OCI-LY3 (cell line): ENCODE results near the gene UGT3A1.
"Not testable (repeated sequence)": the region's sequence is repeated elsewhere in the genome, so short reads cannot be mapped to it uniquely, and the experiment has no call there.

Experiments used
- H2AFZ ChIP-seq: fragments of 200-600, 300-600 bp; shearing (Covaris generic); 2 replicates; pipeline ENCODE4 v1.6.0; 2014; ENCODE audit warnings: antibody characterized with exemption, low read depth, low read length
- H3K27ac ChIP-seq: fragments of 200-600, 300-600 bp; sonication (generic); 2 replicates; pipeline ENCODE4 v1.5.1; 2014; ENCODE audit warnings: mild to moderate bottlenecking, low read length, moderate library complexity, mixed read lengths
- H3K27me3 ChIP-seq: fragments of 200-600, 300-600 bp; sonication (generic); 2 replicates; pipeline ENCODE4 v1.6.1; 2014; ENCODE audit warnings: low read depth, low read length, mixed read lengths
- H3K36me3 ChIP-seq: fragments of 200-600, 300-600 bp; sonication (generic); replicated peaks from 2 replicates; pipeline ENCODE3; 2014; ENCODE audit warnings: low read depth, low read length, mixed read lengths
- H3K4me1 ChIP-seq: fragments of 300-600, 200-600 bp; sonication (generic); 2 replicates; pipeline ENCODE4 v1.6.1; 2014; ENCODE audit warnings: low read length, mixed read lengths
- H3K4me2 ChIP-seq: fragments of 200-600, 300-600 bp; sonication (generic); 2 replicates; pipeline ENCODE4 v1.6.1; 2014; ENCODE audit warnings: low read length, mixed read lengths
- H3K4me3 ChIP-seq: fragments of 300-600, 200-600 bp; sonication (generic); 2 replicates; pipeline ENCODE4 v1.5.1; 2014; ENCODE audit warnings: antibody characterized with exemption, mild to moderate bottlenecking, low read length, moderate library complexity
- H3K79me2 ChIP-seq: fragments of 300-600, 200-600 bp; shearing (Covaris generic); 2 replicates; pipeline ENCODE4 v1.6.1; 2014; ENCODE audit warnings: mild to moderate bottlenecking, low read length, mixed read lengths
- H3K9ac ChIP-seq: fragments of 300-600, 200-600 bp; shearing (Covaris generic); 2 replicates; pipeline ENCODE4 v1.6.0; 2014; ENCODE audit warnings: mild to moderate bottlenecking, low read length, moderate library complexity
- H3K9me3 ChIP-seq: fragments of 200-600, 300-600 bp; shearing (Covaris generic); 2 replicates; pipeline ENCODE4 v1.6.1; 2014; ENCODE audit warnings: low read length, mixed read lengths; ENCODE audit not compliant: insufficient read depth
- H4K20me1 ChIP-seq: fragments of 200-600, 300-600 bp; sonication (generic); 2 replicates; pipeline ENCODE4 v1.6.1; 2016; ENCODE audit warnings: low read length, mixed read lengths; ENCODE audit not compliant: insufficient read depth
- CTCF ChIP-seq: fragments of 200-600, 300-600 bp; sonication (generic); IDR thresholded peaks from 2 replicates; pipeline ENCODE4 v1.5.1; 2014; ENCODE audit warnings: antibody characterized with exemption, low read length, low read depth
- EZH2phosphoT487 ChIP-seq: fragments of 200-600 bp; shearing (Covaris generic); IDR thresholded peaks from 2 replicates; pipeline ENCODE4 v1.6.1; 2018; ENCODE audit warnings: antibody characterized with exemption, mixed run types, low read depth

UGT3A1 gene

DNA sequence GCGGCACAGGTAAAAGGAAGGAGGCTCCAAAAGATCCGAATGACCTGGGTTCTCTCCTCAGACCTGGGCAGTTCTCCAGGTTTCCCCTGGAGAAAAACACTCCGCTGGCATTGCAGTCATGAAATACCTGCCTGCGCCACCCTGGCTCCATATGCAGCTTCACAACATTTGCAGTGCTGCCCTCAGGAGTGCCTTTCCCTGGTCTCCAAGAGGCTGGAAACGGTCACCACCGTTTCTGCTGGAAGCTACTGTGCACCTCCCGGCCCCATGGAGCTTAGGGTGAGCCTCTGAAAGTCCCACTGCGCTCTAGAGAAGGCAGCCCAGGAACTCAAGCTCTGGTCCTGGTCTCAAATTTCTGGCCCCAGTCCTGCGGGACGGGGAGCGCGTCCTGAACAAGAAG lies 670 bp downstream of the UGT3A1 start:
- H3K36me3 ChIP-seq = no peaks in the 10 kb centered on the region
- no peaks in the 10 kb centered on the region for H3K27me3 ChIP-seq
- H3K79me2 ChIP-seq = no peaks in the 10 kb centered on the region
- H3K4me3 ChIP-seq = no peak overlapping the region
- no peaks in the 10 kb centered on the region for H3K9me3 ChIP-seq
- TF ChIP-seq EZH2phosphoT487 = no peak
- TF ChIP-seq CTCF = no peak
- H3K27ac ChIP-seq = no peak overlapping the region
- H3K4me1 ChIP-seq = no peaks in the 10 kb centered on the region
- H4K20me1 ChIP-seq = no peaks in the 10 kb centered on the region
- H3K9ac ChIP-seq = no peak overlapping the region
- no peak overlapping the region for H3K4me2 ChIP-seq
- no peak overlapping the region for H2AFZ ChIP-seq

GRCh38 chr5:35988529-35988928 lies 2.7 kb downstream of the UGT3A1 start:
- TF ChIP-seq CTCF = no peak
- no peak for TF ChIP-seq EZH2phosphoT487
- no peak overlapping the region for H3K27ac ChIP-seq
- H4K20me1 ChIP-seq = no peaks in the 10 kb centered on the region
- no peak overlapping the region for H3K4me3 ChIP-seq
- no peaks in the 10 kb centered on the region for H3K9me3 ChIP-seq
- H3K4me2 ChIP-seq = no peak overlapping the region
- no peaks in the 10 kb centered on the region for H3K79me2 ChIP-seq
- no peaks in the 10 kb centered on the region for H3K27me3 ChIP-seq
- H2AFZ ChIP-seq = no peak overlapping the region
- H3K4me1 ChIP-seq = no peaks in the 10 kb centered on the region
- H3K36me3 ChIP-seq = no peaks in the 10 kb centered on the region
- no peak overlapping the region for H3K9ac ChIP-seq

- Histone ChIP-seq H3K4me2 (no peak overlapping the region), H3K4me1 (no peaks in the 10 kb centered on the region), H3K9me3 (no peaks in the 10 kb centered on the region), H3K27me3 (no peaks in the 10 kb centered on the region), H3K27ac (no peak overlapping the region), H4K20me1 (no peaks in the 10 kb centered on the region), H2AFZ (no peak overlapping the region), H3K4me3 (no peak overlapping the region), H3K36me3 (no peaks in the 10 kb centered on the region), H3K9ac (no peak overlapping the region), H3K79me2 (no peaks in the 10 kb centered on the region)
- TF ChIP-seq CTCF (no peak), EZH2phosphoT487 (no peak)
These were observed 3.4 kb downstream of the UGT3A1 start for GRCh38 chr5:35987776-35988175.

DNA sequence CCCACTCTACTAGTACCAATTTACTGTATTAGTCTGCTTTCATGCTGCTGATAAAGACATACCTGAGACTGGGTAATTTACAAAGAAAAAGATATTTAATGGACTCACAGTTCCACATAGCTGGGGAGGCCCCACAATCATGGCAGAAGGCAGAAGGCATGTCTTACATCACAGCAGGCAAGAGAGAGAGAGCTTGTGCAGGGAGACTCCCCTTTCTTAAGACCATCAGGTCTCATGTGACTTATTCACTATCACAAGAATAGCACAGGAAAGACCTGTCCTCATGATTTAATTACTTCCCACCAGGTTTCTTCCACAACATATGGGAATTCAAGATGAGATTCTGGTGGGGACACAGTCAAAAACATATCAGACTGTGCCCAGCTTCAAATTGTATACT lies 11.5 kb downstream of the UGT3A1 start:
- no peak for TF ChIP-seq CTCF
- no peak for TF ChIP-seq EZH2phosphoT487
- no peaks in the 10 kb centered on the region for H3K36me3 ChIP-seq
- H3K9me3 ChIP-seq = no peaks in the 10 kb centered on the region
- no peak overlapping the region for H3K27ac ChIP-seq
- no peak overlapping the region for H3K4me3 ChIP-seq
- H3K27me3 ChIP-seq = no peaks in the 10 kb centered on the region
- H4K20me1 ChIP-seq = no peaks in the 10 kb centered on the region
- H3K9ac ChIP-seq = no peak overlapping the region
- no peaks in the 10 kb centered on the region for H3K79me2 ChIP-seq
- no peaks in the 10 kb centered on the region for H3K4me1 ChIP-seq
- H2AFZ ChIP-seq = no peak overlapping the region
- H3K4me2 ChIP-seq = no peak overlapping the region

GRCh38 chr5:35976859-35977258 lies 14.3 kb downstream of the UGT3A1 start:
- H3K9me3 ChIP-seq, H3K4me1 ChIP-seq, H3K4me2 ChIP-seq, H3K4me3 ChIP-seq, H2AFZ ChIP-seq, H3K36me3 ChIP-seq, H3K79me2 ChIP-seq, H3K27me3 ChIP-seq, H3K27ac ChIP-seq, H4K20me1 ChIP-seq, H3K9ac ChIP-seq: not testable (repeated sequence)
